GM23248 (cell line): ENCODE results near the gene C11orf91. TPM values are rescaled to one million over a fixed set of nuclear protein-coding genes. Genes with fewer than 3 reads are reported as not detected.
A peak's percentile ranks its signal among the peaks of the same experiment; 100 is the strongest.

Experiments used
- DNase-seq: peaks from one replicate; pipeline ENCODE4 v3.0.0-alpha.2; 2015
- H2AFZ ChIP-seq: fragments of 200-600 bp; sonication (generic); 2 replicates; pipeline ENCODE4 v1.6.1; 2016; ENCODE audit warnings: antibody characterized with exemption
- H3F3A ChIP-seq: fragments of 200-600 bp; sonication (generic); 2 replicates; pipeline ENCODE4 v1.6.1; 2016; ENCODE audit warnings: mild to moderate bottlenecking, antibody characterized with exemption, mixed run types; ENCODE audit not compliant: insufficient read depth
- H3K27ac ChIP-seq: fragments of 200-600 bp; sonication (generic); 2 replicates; pipeline ENCODE4 v1.5.1; 2016; ENCODE audit warnings: mild to moderate bottlenecking
- H3K27me3 ChIP-seq: fragments of 200-600 bp; sonication (generic); replicated peaks from 2 replicates; pipeline ENCODE4 v1.6.1; 2016; ENCODE audit warnings: mild to moderate bottlenecking; ENCODE audit not compliant: insufficient read depth
- H3K36me3 ChIP-seq: fragments of 200-600 bp; sonication (generic); 2 replicates; pipeline ENCODE4 v1.6.1; 2016; ENCODE audit warnings: low read depth, mild to moderate bottlenecking
- H3K4me1 ChIP-seq: fragments of 200-600 bp; sonication (generic); 2 replicates; pipeline ENCODE4 v1.6.1; 2016; ENCODE audit warnings: mild to moderate bottlenecking; ENCODE audit not compliant: insufficient read depth
- H3K4me2 ChIP-seq: fragments of 200-600 bp; sonication (generic); one replicate; pipeline ENCODE4 v1.6.1; 2016; ENCODE audit warnings: mild to moderate bottlenecking; ENCODE audit not compliant: unreplicated experiment
- H3K4me3 ChIP-seq: fragments of 200-600 bp; sonication (generic); 2 replicates; pipeline ENCODE4 v1.5.1; 2016; ENCODE audit warnings: mild to moderate bottlenecking
- H3K79me2 ChIP-seq: fragments of 200-600 bp; sonication (generic); 2 replicates; pipeline ENCODE4 v1.6.1; 2016; ENCODE audit warnings: mild to moderate bottlenecking; ENCODE audit not compliant: insufficient read depth
- H3K9ac ChIP-seq: fragments of 200-600 bp; sonication (generic); 2 replicates; pipeline ENCODE4 v1.6.1; 2016; ENCODE audit warnings: mild to moderate bottlenecking
- H3K9me2 ChIP-seq: fragments of 200-600 bp; sonication (generic); 2 replicates; pipeline ENCODE4 v1.6.1; 2016; ENCODE audit warnings: mixed run types, mild to moderate bottlenecking, moderate library complexity; ENCODE audit not compliant: insufficient read depth
- H3K9me3 ChIP-seq: fragments of 200-600 bp; sonication (generic); one replicate; pipeline ENCODE4 v1.6.1; 2017; ENCODE audit warnings: low read depth
- H4K20me1 ChIP-seq: fragments of 200-600 bp; sonication (generic); 2 replicates; pipeline ENCODE4 v1.6.0; 2016; ENCODE audit not compliant: insufficient read depth
- EZH2 ChIP-seq: fragments of 200-600 bp; sonication (generic); IDR thresholded peaks from 2 replicates; pipeline ENCODE4 v1.6.1; 2018; ENCODE audit warnings: antibody characterized with exemption, mild to moderate bottlenecking; ENCODE audit not compliant: insufficient read depth, poor library complexity, severe bottlenecking
- EZH2phosphoT487 ChIP-seq: fragments of 200-600 bp; sonication (generic); IDR thresholded peaks from 2 replicates; pipeline ENCODE4 v1.6.1; 2018; ENCODE audit warnings: antibody characterized with exemption, moderate library complexity, mild to moderate bottlenecking, low read depth; ENCODE audit not compliant: insufficient read depth
- WGBS, 2 experiments: methylation state at CpG; one replicate each; pipeline ENCODE4 v1.1.6; 2015 to 2017; ENCODE audit warnings: low lambda C conversion rate in 2 of 2, low coverage in 1 of 2; ENCODE audit errors: missing lambda C conversion rate in 2 of 2; 5-methylcytosine and 5-hydroxymethylcytosine counted together
- in situ Hi-C: fragments of 300-500 bp; cut with MboI; formaldehyde crosslinking; loops from 2 replicates; pipeline ENCODE4 v1.15.0; 2020
- polyA plus RNA-seq: library from polyadenylated mRNA; unstranded; fragments of >200 nt; fragmentation: Nextera tagmentation; extraction: Ambion mirVana; gene quantifications from 2 replicates; pipeline ENCODE4 v1.2.1, GENCODE V29; 2016
- total RNA-seq: library from RNA; depleted of rRNA; stranded (reverse); fragments of >200 nt; shearing (Covaris generic); gene quantifications from 2 replicates; pipeline ENCODE4 v1.2.3, GENCODE V29; 2014

C11orf91 gene
- total and polyA plus RNA-seq, 2 experiments from 2014 or later: not detected

DNA sequence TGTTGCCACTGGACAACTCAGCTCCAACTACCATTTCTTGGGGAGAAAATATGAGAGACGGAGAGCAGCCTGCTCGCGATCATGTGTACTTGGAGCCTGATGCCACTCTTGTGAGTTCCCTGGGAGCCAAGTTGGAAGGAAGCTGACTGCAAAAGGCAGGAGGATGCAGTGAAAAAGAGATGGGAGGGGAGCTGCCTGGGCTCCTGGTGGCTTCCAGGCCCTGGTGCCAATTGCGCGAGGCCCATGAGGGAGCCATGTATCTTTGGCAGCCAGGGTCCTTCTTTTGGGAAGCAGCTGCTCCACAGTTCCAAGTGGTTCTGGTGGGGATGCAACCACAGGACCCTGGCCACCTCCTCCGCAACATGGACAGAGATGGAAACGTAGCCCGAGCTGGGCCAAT, 11.1 kb downstream of the C11orf91 start:
- H3K27ac ChIP-seq: peak overlapping the region; percentile 98
- H2AFZ ChIP-seq: 0 out of 2 replicates have a peak overlapping the region, but pooled peaks have one; percentile 16
- peak overlapping the region; percentile 28; the same call in 1 of the 2 replicates for H3K4me3 ChIP-seq
- H3K9ac ChIP-seq: peak overlapping the region; percentile 68
- H3K36me3 ChIP-seq: no peaks in the 10 kb centered on the region
- no peaks in the 10 kb centered on the region for H3K9me2 ChIP-seq
- H3F3A ChIP-seq: peaks cover 80% of the 10 kb centered on the region
- 43 to 48% methylated on average over 8 of the region's 8 CpGs for WGBS, 2 experiments
- peak overlapping the region; percentile 70 for H3K4me2 ChIP-seq
- in situ Hi-C loops: no loop called here
- H3K9me3 ChIP-seq: no peaks in the 10 kb centered on the region
- H3K4me1 ChIP-seq: peaks cover 64% of the 10 kb centered on the region
- peak; percentile 40 for DNase-seq
- H4K20me1 ChIP-seq: no peaks in the 10 kb centered on the region
- TF ChIP-seq EZH2phosphoT487 (no peak), EZH2 (no peak)
- H3K27me3 ChIP-seq: no peaks in the 10 kb centered on the region
- H3K79me2 ChIP-seq: no peaks in the 10 kb centered on the region

DNA sequence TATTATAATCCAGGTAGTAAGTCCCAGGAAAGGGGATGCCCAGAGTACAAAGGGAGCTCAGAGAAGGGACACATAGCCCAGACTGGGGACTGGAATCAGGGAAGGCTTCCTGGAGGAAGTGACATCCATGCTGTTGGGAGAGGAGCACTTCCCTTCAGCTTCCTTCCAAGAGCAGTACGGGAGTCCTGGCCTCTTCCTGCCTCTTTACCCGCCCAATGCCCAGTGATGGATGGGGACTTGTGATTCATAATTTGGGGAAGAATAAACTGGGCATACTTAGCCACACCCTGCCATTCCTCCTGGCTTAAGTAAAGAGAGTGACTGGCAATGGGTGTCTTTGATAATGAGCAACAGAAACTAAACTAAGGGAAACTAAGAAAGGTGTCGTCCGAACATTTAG, 11.5 kb downstream of the C11orf91 start:
- WGBS, 2 experiments: 54 to 57% methylated on average over 4 of the region's 4 CpGs
- Histone ChIP-seq H2AFZ (0 out of 2 replicates have a peak overlapping the region, but pooled peaks have one; percentile 16), H3K36me3 (no peaks in the 10 kb centered on the region), H3K4me1 (peaks cover 68% of the 10 kb centered on the region), H3K27me3 (no peaks in the 10 kb centered on the region), H3K27ac (peak overlapping the region; percentile 98), H3K79me2 (no peaks in the 10 kb centered on the region), H4K20me1 (no peaks in the 10 kb centered on the region), H3K9me3 (no peaks in the 10 kb centered on the region), H3K4me3 (no peak overlapping the region), H3K9ac (peak overlapping the region; percentile 68), H3K9me2 (no peaks in the 10 kb centered on the region), H3K4me2 (peak overlapping the region; percentile 70), H3F3A (peaks cover 80% of the 10 kb centered on the region)
- in situ Hi-C loops: no loop called here
- DNase-seq: peak; percentile 64
- no peak for TF ChIP-seq EZH2phosphoT487
- TF ChIP-seq EZH2: no peak

DNA sequence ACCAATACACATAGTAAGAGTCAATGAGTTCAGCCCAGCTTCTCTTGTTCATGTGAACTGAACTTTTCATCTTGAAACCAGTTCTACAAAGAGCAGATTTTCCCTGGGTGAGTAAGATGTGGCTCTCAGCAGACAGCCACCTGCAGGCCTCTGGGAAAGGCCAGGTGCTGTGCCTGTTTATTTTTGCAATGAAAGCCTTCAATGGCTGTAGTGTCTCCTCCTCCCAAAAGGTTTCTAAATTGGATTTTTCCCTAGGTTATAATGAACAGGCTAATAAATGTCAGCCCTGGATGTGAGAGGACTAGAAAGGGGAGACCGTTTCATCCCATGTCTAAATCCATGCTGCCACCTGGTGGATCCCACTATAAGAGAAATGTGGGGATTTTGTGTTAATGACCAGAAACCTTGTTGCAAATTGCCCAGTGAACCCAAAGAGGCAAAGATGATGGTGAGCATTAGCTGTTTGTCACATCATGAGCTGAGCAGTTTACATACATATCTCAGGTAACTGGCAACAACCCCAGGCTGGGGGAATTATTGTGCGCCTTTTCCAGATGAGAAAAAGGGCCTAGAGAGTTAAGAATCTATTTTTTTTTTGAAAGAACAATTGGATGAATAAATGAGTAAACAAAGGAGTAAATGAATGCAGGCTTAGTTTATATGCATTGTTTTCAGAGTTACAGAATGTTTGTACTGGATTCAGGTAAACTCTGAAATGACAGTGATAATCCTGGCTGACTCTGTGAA, 12.7 kb downstream of the C11orf91 start:
- H3K9me2 ChIP-seq: no peaks in the 10 kb centered on the region

GRCh38 chr11:33685082-33685481, 15.5 kb downstream of the C11orf91 start:
- peaks cover 41% of the 10 kb centered on the region for H3K4me1 ChIP-seq
- H3K27ac ChIP-seq: peak overlapping the region; percentile 46
- no peaks in the 10 kb centered on the region for H4K20me1 ChIP-seq
- H2AFZ ChIP-seq: no peak overlapping the region
- in situ Hi-C loops: no loop called here
- DNase-seq: peak; percentile 73
- H3K9ac ChIP-seq: no peak overlapping the region
- H3K4me3 ChIP-seq: no peak overlapping the region
- no peaks in the 10 kb centered on the region for H3K27me3 ChIP-seq
- H3K79me2 ChIP-seq: no peaks in the 10 kb centered on the region
- peaks cover 56% of the 10 kb centered on the region for H3F3A ChIP-seq
- H3K4me2 ChIP-seq: no peak overlapping the region
- no peaks in the 10 kb centered on the region for H3K36me3 ChIP-seq
- 3 to 11% methylated on average over 3 of the region's 3 CpGs for WGBS, 2 experiments
- H3K9me3 ChIP-seq: no peaks in the 10 kb centered on the region
- no peak for TF ChIP-seq EZH2
- TF ChIP-seq EZH2phosphoT487: no peak
- H3K9me2 ChIP-seq: no peaks in the 10 kb centered on the region

More for the DNA sequence above, 12.7 kb downstream of the C11orf91 start:
- Histone ChIP-seq H3K4me1 (peaks cover 56% of the 10 kb centered on the region), H3K4me2 (no peak overlapping the region), H3K4me3 (no peak overlapping the region), H2AFZ (no peak overlapping the region), H3K79me2 (no peaks in the 10 kb centered on the region), H3K9me3 (no peaks in the 10 kb centered on the region), H3K27ac (peak overlapping the region; percentile 98), H3K36me3 (no peaks in the 10 kb centered on the region), H3K27me3 (no peaks in the 10 kb centered on the region), H3K9ac (no peak overlapping the region), H4K20me1 (no peaks in the 10 kb centered on the region), H3F3A (peaks cover 76% of the 10 kb centered on the region)
- peak; percentile 86 for DNase-seq
- TF ChIP-seq EZH2phosphoT487: no peak
- TF ChIP-seq EZH2: no peak
- in situ Hi-C loops: no loop called here
- 30% methylated on average over 2 of the region's 2 CpGs for WGBS, 2 experiments
